GM21367 (cell line): ENCODE measurements around the gene WNT6.

Experiments
- ATAC-seq: cut with Tn5 transposase; IDR thresholded peaks from one replicate; pipeline ENCODE4 v1.9.1; 2021; ENCODE audit not compliant: unreplicated experiment

WNT6 gene

DNA sequence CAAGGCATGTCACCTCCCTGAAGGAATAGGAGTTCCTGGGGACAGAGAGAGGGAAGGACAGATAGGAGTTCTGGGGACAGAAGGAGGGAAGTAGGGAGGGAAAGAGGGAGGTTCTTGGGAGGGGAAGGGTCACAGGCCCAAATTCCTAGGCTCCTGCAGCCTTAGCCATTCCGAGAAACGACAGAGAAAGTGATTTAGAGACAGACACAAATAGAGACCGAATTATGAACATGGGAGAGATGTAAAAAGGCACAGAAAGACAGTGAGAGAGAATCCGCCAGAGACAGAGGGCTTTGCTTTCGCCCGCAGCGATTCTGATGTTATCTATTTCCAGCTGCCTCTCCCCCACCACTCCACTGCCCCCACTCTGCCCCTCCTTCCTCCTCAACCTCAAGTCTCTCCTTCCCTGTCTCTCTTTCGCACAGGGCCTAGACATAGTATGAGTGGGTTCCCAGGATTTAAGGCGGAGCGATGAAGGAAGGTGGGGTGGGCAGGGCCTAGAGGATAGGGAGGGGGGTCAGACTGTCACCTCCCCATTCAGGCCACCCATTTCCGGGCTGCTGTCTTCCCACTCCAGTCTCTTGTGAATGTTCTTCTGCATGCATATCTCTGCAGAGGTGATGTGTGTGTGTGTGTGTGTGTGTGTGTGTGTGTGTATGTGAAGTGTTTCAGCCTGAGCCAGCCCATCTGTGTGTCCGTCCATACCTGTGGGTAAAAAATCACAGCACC lies 3.3 kb upstream of the WNT6 start:
- ATAC-seq = no peak

- ATAC-seq = no peak
Observed at GRCh38 chr2:218856896-218857243, 2.7 kb upstream of the WNT6 start.

- ATAC-seq = no peak
Observed at GRCh38 chr2:218857371-218858137, 2.1 kb upstream of the WNT6 start.

DNA sequence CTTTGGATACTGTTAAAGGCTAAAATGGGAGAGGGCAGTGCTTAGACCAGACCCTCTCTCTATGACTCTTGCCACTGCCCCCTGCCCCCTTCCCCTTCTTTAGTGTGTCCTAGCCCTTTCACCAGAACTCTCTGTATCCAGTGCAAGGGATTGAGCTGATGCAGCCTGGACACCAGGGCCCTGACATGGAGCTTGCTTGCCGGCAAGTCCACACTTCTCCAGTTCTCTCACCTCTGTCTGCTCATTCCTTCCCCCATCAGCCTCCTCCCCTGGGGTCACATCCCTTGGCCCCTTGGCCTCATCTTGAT lies 1.5 kb upstream of the WNT6 start:
- ATAC-seq = no peak

GRCh38 chr2:218858671-218859555 lies 692 bp upstream of the WNT6 start:
- no peak for ATAC-seq

- ATAC-seq = no peak
Observed at GRCh38 chr2:218859988-218860831, 605 bp downstream of the WNT6 start.

- ATAC-seq = no peak
Observed at GRCh38 chr2:218860950-218861381, 1.4 kb downstream of the WNT6 start.

DNA sequence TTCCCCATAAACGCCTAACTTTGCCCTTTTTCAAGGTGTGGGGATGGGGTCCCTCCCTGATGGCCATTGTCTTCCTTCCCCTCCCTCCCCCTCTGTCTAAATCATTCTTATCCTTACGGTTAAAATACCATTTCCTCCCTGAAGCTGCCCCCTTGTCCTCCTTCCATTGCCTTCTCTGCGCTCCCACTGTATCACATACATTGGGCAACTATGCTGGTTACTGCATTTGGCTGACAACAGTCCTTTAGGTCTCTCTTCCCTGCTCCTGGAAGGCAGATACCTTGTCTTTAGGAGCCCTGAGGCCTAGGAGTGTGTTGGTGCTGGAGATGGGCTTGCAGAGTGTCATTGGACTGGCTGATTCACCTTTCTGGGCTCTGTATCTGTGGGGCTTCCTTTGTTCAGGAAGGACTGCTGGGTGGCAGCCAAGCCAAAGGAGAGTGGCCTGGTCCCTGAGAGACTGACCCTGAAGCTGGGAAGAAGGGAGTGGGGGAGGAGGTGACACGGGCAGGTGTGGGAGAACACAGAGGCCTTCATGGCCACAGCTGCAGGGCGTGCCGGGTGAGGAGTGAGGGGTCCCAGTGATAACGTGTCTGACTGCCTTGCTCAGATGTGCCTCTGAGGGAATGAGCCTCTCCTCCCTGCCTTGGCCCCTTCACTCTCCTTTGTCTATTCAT lies 2.2 kb downstream of the WNT6 start:
- ATAC-seq = no peak

DNA sequence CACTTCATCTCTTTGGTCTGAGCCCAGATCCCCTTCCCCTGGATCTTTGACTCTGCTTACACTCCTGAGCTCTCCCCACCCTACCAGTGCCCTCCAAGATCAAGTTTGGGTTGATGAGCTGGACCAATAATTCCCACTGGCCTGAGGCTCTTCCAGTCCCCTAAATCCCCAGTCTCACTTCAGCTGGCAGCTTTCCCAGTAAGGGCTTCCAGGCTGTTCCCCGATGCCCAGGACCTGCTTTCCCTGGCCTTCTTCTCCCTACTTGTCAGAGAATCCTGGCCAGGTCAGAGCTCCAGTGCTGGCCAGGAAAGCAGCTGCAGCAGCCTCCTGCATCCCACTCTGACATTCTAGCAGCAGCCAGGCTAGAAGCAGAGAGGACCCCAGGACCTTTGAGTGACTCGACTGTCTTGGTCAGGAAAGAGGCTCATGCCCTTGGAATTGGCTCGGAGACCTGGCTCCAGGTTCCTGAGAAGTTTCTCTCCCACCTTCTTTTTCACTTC lies 3.5 kb downstream of the WNT6 start:
- ATAC-seq = no peak

GRCh38 chr2:218865396-218865795 lies 5.8 kb downstream of the WNT6 start:
- ATAC-seq = no peak

- ATAC-seq = no peak
Observed at GRCh38 chr2:218865999-218866398, 6.4 kb downstream of the WNT6 start.

- ATAC-seq = no peak
Observed at GRCh38 chr2:218867900-218868299, 8.3 kb downstream of the WNT6 start.

DNA sequence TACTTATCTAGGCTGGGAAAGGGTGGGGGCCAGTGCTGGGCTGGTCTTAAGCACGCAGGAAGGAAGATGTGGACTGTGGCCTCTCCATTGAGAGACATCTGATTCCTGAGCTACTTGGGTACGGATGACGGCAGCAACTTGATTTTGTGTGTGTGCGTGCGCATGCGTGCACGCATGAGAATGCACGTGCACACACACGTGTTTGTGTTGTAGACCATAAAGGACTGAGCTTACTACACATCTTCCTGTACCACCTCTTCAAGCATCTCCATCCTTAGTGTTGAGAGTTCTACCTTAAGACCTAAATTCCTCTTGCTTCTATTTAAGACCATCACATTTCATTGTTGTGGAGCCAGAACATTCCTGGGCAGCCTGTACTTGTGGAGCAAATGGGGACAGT lies 9.5 kb downstream of the WNT6 start:
- ATAC-seq = no peak

DNA sequence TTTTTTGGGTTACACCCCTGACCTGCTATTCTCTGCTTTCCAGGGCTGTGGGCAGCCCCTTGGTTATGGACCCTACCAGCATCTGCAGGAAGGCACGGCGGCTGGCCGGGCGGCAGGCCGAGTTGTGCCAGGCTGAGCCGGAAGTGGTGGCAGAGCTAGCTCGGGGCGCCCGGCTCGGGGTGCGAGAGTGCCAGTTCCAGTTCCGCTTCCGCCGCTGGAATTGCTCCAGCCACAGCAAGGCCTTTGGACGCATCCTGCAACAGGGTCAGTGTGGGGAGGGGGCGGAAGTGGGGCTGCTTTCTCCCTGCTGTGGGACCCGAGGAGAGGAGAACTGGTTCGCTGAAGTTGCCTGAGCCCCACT lies 11.4 kb downstream of the WNT6 start:
- no peak for ATAC-seq

GRCh38 chr2:218871345-218872302 lies 12.0 kb downstream of the WNT6 start:
- no peak for ATAC-seq

DNA sequence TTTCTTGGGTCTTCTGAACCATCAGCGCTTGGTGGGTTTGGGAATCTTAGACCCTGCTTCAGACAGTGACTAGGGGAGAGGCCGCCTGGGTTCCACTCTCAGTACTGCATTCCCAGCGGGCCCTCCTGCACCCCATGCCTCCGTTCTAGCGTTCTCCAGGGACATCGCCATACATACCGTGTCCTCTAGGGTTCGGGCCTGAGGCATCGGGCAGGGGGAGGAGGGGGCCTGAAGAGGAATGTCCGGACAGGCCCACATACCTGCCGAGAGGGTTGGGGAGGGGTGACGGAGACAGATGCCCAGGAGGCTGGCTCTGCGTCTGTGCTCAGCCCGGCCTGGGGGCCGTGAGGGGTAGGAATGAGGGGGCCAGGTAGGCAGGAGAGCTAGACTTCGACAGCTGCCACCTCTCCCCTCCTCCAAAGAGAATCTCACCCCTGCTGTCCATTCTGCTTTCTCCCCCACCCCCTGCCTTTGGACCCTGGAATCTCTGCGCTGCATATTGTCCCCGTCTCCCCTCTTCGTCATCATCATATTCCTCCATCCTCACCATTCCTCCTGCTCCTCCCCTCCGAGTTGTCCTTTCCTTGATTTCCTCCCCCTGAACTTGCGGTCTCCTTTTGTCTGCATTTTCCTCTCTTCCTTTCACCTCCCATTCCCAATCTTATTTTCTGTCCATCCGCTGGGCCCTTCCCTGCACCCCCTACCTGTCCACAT lies 13.2 kb downstream of the WNT6 start:
- ATAC-seq = no peak

DNA sequence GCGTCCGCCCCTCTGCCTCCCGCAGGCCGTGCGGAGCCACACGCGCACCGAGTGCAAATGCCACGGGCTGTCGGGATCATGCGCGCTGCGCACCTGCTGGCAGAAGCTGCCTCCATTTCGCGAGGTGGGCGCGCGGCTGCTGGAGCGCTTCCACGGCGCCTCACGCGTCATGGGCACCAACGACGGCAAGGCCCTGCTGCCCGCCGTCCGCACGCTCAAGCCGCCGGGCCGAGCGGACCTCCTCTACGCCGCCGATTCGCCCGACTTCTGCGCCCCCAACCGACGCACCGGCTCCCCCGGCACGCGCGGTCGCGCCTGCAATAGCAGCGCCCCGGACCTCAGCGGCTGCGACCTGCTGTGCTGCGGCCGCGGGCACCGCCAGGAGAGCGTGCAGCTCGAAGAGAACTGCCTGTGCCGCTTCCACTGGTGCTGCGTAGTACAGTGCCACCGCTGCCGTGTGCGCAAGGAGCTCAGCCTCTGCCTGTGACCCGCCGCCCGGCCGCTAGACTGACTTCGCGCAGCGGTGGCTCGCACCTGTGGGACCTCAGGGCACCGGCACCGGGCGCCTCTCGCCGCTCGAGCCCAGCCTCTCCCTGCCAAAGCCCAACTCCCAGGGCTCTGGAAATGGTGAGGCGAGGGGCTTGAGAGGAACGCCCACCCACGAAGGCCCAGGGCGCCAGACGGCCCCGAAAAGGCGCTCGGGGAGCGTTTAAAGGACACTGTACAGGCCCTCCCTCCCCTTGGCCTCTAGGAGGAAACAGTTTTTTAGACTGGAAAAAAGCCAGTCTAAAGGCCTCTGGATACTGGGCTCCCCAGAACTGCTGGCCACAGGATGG lies 14.0 kb downstream of the WNT6 start:
- no peak for ATAC-seq
